SK-N-SH (cell line): ENCODE measurements around the gene NHLH1. TPM values are rescaled to one million over a fixed set of nuclear protein-coding genes. Genes with fewer than 3 reads are reported as not detected.

Source experiments
- CTCF ChIA-PET: fragments of 300-600, 350-600 bp; formaldehyde crosslinking; extraction: SDS; loops from one replicate; lab custom pipeline; 2021; lab: Yijun Ruan, JAX
- POLR2A ChIA-PET: fragments of 350-600 bp; sonication (Branson Sonifier 250); formaldehyde crosslinking; extraction: SDS; loops from one replicate; lab custom pipeline; 2020; ENCODE audit warnings: antibody characterized with exemption, inconsistent platforms; lab: Yijun Ruan, JAX
- DNase-seq: peaks from one replicate; pipeline ENCODE4 v3.0.0; 2012
- H2AFZ ChIP-seq: fragments of 200-600 bp; sonication (generic); 2 replicates; pipeline ENCODE4 v1.8.1; 2016; ENCODE audit warnings: antibody characterized with exemption, mild to moderate bottlenecking, low read depth
- H3F3A ChIP-seq: fragments of 200-600 bp; sonication (generic); replicated peaks from 2 replicates; pipeline ENCODE3; 2016; ENCODE audit warnings: antibody characterized with exemption, mild to moderate bottlenecking; ENCODE audit not compliant: insufficient read depth
- H3K27ac ChIP-seq, 2 experiments: fragments of 200-500 bp in 1 of 2; fragments of 200-600 bp in 1 of 2; sonication (Bioruptor generic) in 1 of 2; sonication (generic), shearing (Covaris generic) in 1 of 2; 2 replicates each; pipeline versions ENCODE4 v1.5.1 to v1.6.1; 2014 to 2016; ENCODE audit warnings: low read depth in 2 of 2, inconsistent platforms in 1 of 2, low read length in 1 of 2, mild to moderate bottlenecking in 1 of 2, mixed read lengths in 1 of 2
- H3K27me3 ChIP-seq: fragments of 200-600 bp; sonication (generic), shearing (Covaris generic); 2 replicates; pipeline ENCODE4 v1.6.1; 2016; ENCODE audit warnings: mixed run types; ENCODE audit not compliant: insufficient read depth
- H3K36me3 ChIP-seq, 2 experiments: fragments of 200-500 bp in 1 of 2; fragments of 200-600 bp in 1 of 2; sonication (Bioruptor generic) in 1 of 2; sonication (generic) in 1 of 2; replicated peaks in 1 of 2; 2 replicates each; pipeline versions ENCODE3 to v1.5.1; 2014 to 2016; ENCODE audit warnings: low read length in 1 of 2, mild to moderate bottlenecking in 1 of 2; ENCODE audit not compliant: insufficient read depth in 2 of 2, control insufficient read depth in 1 of 2
- H3K4me1 ChIP-seq, 2 experiments: fragments of 200-500 bp in 1 of 2; fragments of 200-600 bp in 1 of 2; sonication (Bioruptor generic) in 1 of 2; sonication (generic), shearing (Covaris generic) in 1 of 2; 2 replicates each; pipeline versions ENCODE4 v1.5.1 to v1.6.1; 2014 to 2016; ENCODE audit warnings: low read depth in 1 of 2, low read length in 1 of 2, mixed run types in 1 of 2; ENCODE audit not compliant: insufficient read depth in 2 of 2, control insufficient read depth in 1 of 2
- H3K4me2 ChIP-seq: fragments of 200-600 bp; sonication (generic), shearing (Covaris generic); 2 replicates; pipeline ENCODE4 v1.6.1; 2017; ENCODE audit warnings: mixed run types
- H3K4me3 ChIP-seq, 2 experiments: fragments of 200-500 bp in 1 of 2; fragments of 200-600 bp in 1 of 2; sonication (Bioruptor generic) in 1 of 2; sonication (generic), shearing (Covaris generic) in 1 of 2; 2 replicates each; pipeline versions ENCODE4 v1.5.1 to v1.8.1; 2014 to 2016; ENCODE audit warnings: low read depth in 2 of 2, inconsistent platforms in 1 of 2, low read length in 1 of 2, mild to moderate bottlenecking in 1 of 2, mixed read lengths in 1 of 2, moderate library complexity in 1 of 2
- H3K79me2 ChIP-seq: fragments of 200-600 bp; sonication (generic); 2 replicates; pipeline ENCODE4 v1.8.1; 2017; ENCODE audit warnings: mild to moderate bottlenecking; ENCODE audit not compliant: insufficient read depth
- H3K9ac ChIP-seq: fragments of 200-600 bp; sonication (generic); 2 replicates; pipeline ENCODE4 v1.6.1; 2017; ENCODE audit warnings: mixed run types
- H3K9me2 ChIP-seq: fragments of 200-600 bp; sonication (generic); 2 replicates; pipeline ENCODE4 v1.6.1; 2017; ENCODE audit warnings: mixed run types
- H3K9me3 ChIP-seq: fragments of 200-600 bp; sonication (generic); 2 replicates; pipeline ENCODE4 v1.6.1; 2017; ENCODE audit warnings: mixed run types, mild to moderate bottlenecking, moderate library complexity
- H4K20me1 ChIP-seq: fragments of 200-600 bp; sonication (generic); 2 replicates; pipeline ENCODE4 v1.6.1; 2017; ENCODE audit warnings: mild to moderate bottlenecking, mixed run types; ENCODE audit not compliant: insufficient read depth
- CTCF ChIP-seq: fragments of 200-600 bp; sonication (generic); IDR thresholded peaks from 2 replicates; pipeline ENCODE4 v1.6.1; 2017; ENCODE audit warnings: antibody characterized with exemption, mild to moderate bottlenecking, moderate library complexity
- ELF1 ChIP-seq: IDR thresholded peaks from 2 replicates; pipeline ENCODE4 v1.4.0; 2012
- EZH2phosphoT487 ChIP-seq: fragments of 200-600 bp; sonication (generic); IDR thresholded peaks from 2 replicates; pipeline ENCODE4 v1.6.1; 2017; ENCODE audit warnings: low read depth, mixed run types, mild to moderate bottlenecking, antibody characterized with exemption, moderate library complexity, borderline replicate concordance
- FOSL2 ChIP-seq: IDR thresholded peaks from 2 replicates; pipeline ENCODE4 v1.4.0; 2012; ENCODE audit warnings: low read depth, mild to moderate bottlenecking, moderate library complexity, borderline replicate concordance
- FOXJ3 ChIP-seq: sonication (generic); formaldehyde crosslinking; IDR thresholded peaks from 2 replicates; pipeline ENCODE4 v1.5.1; 2020; ENCODE audit warnings: mild to moderate bottlenecking, missing genetic modification reagents
- FOXM1 ChIP-seq: IDR thresholded peaks from 2 replicates; pipeline ENCODE4 v1.4.0; 2012; ENCODE audit warnings: low read depth, mild to moderate bottlenecking
- IRF3 ChIP-seq: fragments of 150-350 bp; IDR thresholded peaks from 2 replicates; pipeline ENCODE4 v1.6.1; 2016; ENCODE audit warnings: mild to moderate bottlenecking, low read depth, low read length
- JUND ChIP-seq: IDR thresholded peaks from 2 replicates; pipeline ENCODE4 v1.4.0; 2012
- NFIC ChIP-seq: IDR thresholded peaks from 2 replicates; pipeline ENCODE4 v1.4.0; 2012; ENCODE audit warnings: borderline replicate concordance
- NRF1 ChIP-seq: IDR thresholded peaks from 2 replicates; pipeline ENCODE4 v1.6.1; 2012; ENCODE audit warnings: low read depth, mild to moderate bottlenecking, low read length
- PBX3 ChIP-seq: IDR thresholded peaks from 2 replicates; pipeline ENCODE4; 2012
- POLR2AphosphoS5 ChIP-seq: IDR thresholded peaks from 2 replicates; pipeline ENCODE4 v1.6.1; 2012; ENCODE audit warnings: low read depth, low read length
- RAD21 ChIP-seq: IDR thresholded peaks from 2 replicates; pipeline ENCODE4 v1.6.1; 2012; ENCODE audit warnings: mild to moderate bottlenecking, low read length
- RCOR1 ChIP-seq: fragments of 150-350 bp; IDR thresholded peaks from 2 replicates; pipeline ENCODE4 v1.6.1; 2017; ENCODE audit warnings: antibody characterized with exemption, low read length
- RFX5 ChIP-seq: IDR thresholded peaks from 2 replicates; pipeline ENCODE4 v1.6.1; 2012; ENCODE audit warnings: mild to moderate bottlenecking, improper control_type of control experiment, low read length
- RXRA ChIP-seq: IDR thresholded peaks from 2 replicates; pipeline ENCODE4 v1.4.0; 2012; ENCODE audit warnings: low read depth, mild to moderate bottlenecking, borderline replicate concordance
- SIN3A ChIP-seq: IDR thresholded peaks from 2 replicates; pipeline ENCODE4 v1.6.1; 2012; ENCODE audit warnings: low read depth, mild to moderate bottlenecking, low read length, moderate library complexity, borderline replicate concordance
- TAF1 ChIP-seq: IDR thresholded peaks from 2 replicates; pipeline ENCODE4 v1.6.1; 2012; ENCODE audit warnings: low read depth, mild to moderate bottlenecking, low read length, moderate library complexity, borderline replicate concordance
- TEAD4 ChIP-seq: IDR thresholded peaks from 2 replicates; pipeline ENCODE4 v1.4.0; 2012; ENCODE audit warnings: mild to moderate bottlenecking, borderline replicate concordance; ENCODE audit not compliant: insufficient read depth
- USF2 ChIP-seq: fragments of 150-350 bp; IDR thresholded peaks from 2 replicates; pipeline ENCODE4 v1.6.1; 2017; ENCODE audit warnings: antibody characterized with exemption, low read length, low read depth, borderline replicate concordance
- YY1 ChIP-seq: IDR thresholded peaks from 2 replicates; pipeline ENCODE4 v1.4.0; 2012; ENCODE audit warnings: low read depth, mild to moderate bottlenecking
- ZBTB33 ChIP-seq: IDR thresholded peaks from 2 replicates; pipeline ENCODE4 v1.4.0; 2012; ENCODE audit warnings: low read depth, borderline replicate concordance
- WGBS: methylation state at CpG from one replicate; pipeline ENCODE4 v1.1.6; 2017; ENCODE audit warnings: low lambda C conversion rate; 5-methylcytosine and 5-hydroxymethylcytosine counted together
- polyA plus RNA-seq, 3 experiments: library from polyadenylated mRNA; depleted of rRNA; stranded (reverse); fragments of >200 nt; gene quantifications; 2 replicates each; pipeline ENCODE4 v1.2.3, GENCODE V29; 2012

Gene NHLH1
- polyA plus RNA-seq, 1 of the 3 experiments (the other 2 are of a cell fraction): 0.18 TPM

GRCh38 chr1:160410406-160411005 lies 43.6 kb downstream of the NHLH1 start (continued):
- no peak for TF ChIP-seq ZBTB33
- no peak for TF ChIP-seq IRF3
- no peak for TF ChIP-seq JUND
- no peak for TF ChIP-seq ELF1
- no peak for TF ChIP-seq FOXM1
- no peak for TF ChIP-seq EZH2phosphoT487
- TF ChIP-seq USF2: no peak
- TF ChIP-seq FOSL2: no peak
- TF ChIP-seq FOXJ3 (CRISPR knock-in tag): no peak
- no peak for TF ChIP-seq RFX5
- TF ChIP-seq SIN3A: no peak
- no peak for TF ChIP-seq PBX3

GRCh38 chr1:160411271-160412027 lies 44.6 kb downstream of the NHLH1 start:
- POLR2A ChIA-PET: no interaction called here
- Histone ChIP-seq H3K4me2 (no peak overlapping the region), H3K79me2 (no peaks in the 10 kb centered on the region), H3K4me3 (no peak overlapping the region), H3K36me3 (no peaks in the 10 kb centered on the region), H3K27me3 (no peaks in the 10 kb centered on the region), H3K9ac (no peak overlapping the region), H3K4me1 (peaks cover 0 to 26% of the 10 kb centered on the region in 2 experiments; a peak in 1 of 4 replicates), H3K27ac (no peak overlapping the region), H3F3A (no peaks in the 10 kb centered on the region), H4K20me1 (no peaks in the 10 kb centered on the region), H2AFZ (no peak overlapping the region), H3K9me2 (no peaks in the 10 kb centered on the region), H3K9me3 (no peaks in the 10 kb centered on the region)
- CTCF ChIA-PET: no interaction called here
- 84% methylated on average over 6 of the region's 6 CpGs for WGBS
- DNase-seq: no peak
- TF ChIP-seq NRF1 (no peak), EZH2phosphoT487 (no peak), RXRA (no peak), POLR2AphosphoS5 (no peak), CTCF (no peak), NFIC (no peak), ELF1 (no peak), RAD21 (no peak), PBX3 (no peak), FOSL2 (no peak), RCOR1 (no peak), YY1 (no peak), TAF1 (no peak), TEAD4 (no peak)
